Dendritic cell treated with granulocyte-macrophage colony-stimulating factor and Interleukin-4, amounts not matched to agents 40 ng/mL and 50 ng/mL, for 4 days (primary cell): Measurements from ENCODE around the gene HEG1.

ENCODE experiments used
- H3K27ac Mint-ChIP-seq: one replicate; pipeline ENCODE4 v1.8.0; 2022; ENCODE audit warnings: mild to moderate bottlenecking, mixed read lengths
- H3K27me3 Mint-ChIP-seq: one replicate; pipeline ENCODE4 v1.8.0; 2022; ENCODE audit warnings: mild to moderate bottlenecking, mixed read lengths
- H3K36me3 Mint-ChIP-seq: one replicate; pipeline ENCODE4 v1.8.0; 2022; ENCODE audit warnings: low read depth, mixed read lengths
- H3K4me1 Mint-ChIP-seq: one replicate; pipeline ENCODE4 v1.8.0; 2022; ENCODE audit warnings: low read depth, mixed read lengths
- H3K4me3 Mint-ChIP-seq: one replicate; pipeline ENCODE4 v1.8.0; 2022; ENCODE audit warnings: mild to moderate bottlenecking, moderate library complexity, mixed read lengths
- H3K9me3 Mint-ChIP-seq: one replicate; pipeline ENCODE4 v1.8.0; 2022; ENCODE audit warnings: mixed read lengths
- intact Hi-C: fragments of 100-400 bp; cut with micrococcal nuclease; formaldehyde crosslinking; loops from one replicate; pipeline ENCODE4 v1.15.0; 2022

The HEG1 gene

DNA sequence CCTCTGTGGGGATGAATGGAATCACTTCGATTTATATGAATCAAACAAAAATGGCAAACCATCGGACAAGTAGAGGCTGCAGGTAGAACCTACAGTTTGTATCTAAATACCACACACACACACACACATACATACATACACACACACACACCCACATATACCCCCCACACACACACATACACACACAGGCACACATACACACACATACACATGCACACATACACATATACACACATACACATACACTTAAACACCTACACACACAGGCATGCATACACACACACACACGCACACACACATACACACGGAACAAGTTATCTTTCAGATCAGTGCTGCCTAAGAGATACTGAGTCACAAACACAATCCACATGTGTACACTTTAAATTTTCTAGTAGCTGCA, 24.3 kb downstream of the HEG1 start:
- H3K27ac Mint-ChIP-seq = no peak overlapping the region
- H3K4me1 Mint-ChIP-seq = peaks cover 9% of the 10 kb centered on the region
- H3K36me3 Mint-ChIP-seq = peaks cover 35% of the 10 kb centered on the region
- H3K9me3 Mint-ChIP-seq = peaks cover 16% of the 10 kb centered on the region
- intact Hi-C loops = no loop called here
- H3K27me3 Mint-ChIP-seq = no peaks in the 10 kb centered on the region
- H3K4me3 Mint-ChIP-seq = no peak overlapping the region

DNA sequence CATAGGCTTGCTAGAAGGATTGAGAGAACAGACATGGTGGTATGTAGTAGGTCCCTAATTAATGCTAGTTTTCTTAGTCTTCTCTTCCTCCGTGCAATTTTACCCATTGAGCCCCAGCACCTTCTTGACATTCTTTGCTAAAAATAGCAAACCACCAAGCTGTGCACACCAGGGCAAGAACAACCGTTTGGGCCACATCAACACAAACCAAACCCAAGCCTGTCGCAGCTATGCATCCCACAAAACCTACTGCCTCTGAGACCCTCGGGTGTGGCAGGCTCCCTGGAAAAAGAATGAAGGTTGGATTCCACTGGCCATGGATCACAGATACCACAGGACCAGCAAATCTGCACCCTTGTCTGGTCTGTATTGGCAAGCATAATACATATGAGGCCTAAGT, 27.1 kb downstream of the HEG1 start:
- no peak overlapping the region for H3K27ac Mint-ChIP-seq
- no peaks in the 10 kb centered on the region for H3K9me3 Mint-ChIP-seq
- peaks cover 53% of the 10 kb centered on the region for H3K36me3 Mint-ChIP-seq
- H3K27me3 Mint-ChIP-seq = no peaks in the 10 kb centered on the region
- no peak overlapping the region for H3K4me3 Mint-ChIP-seq
- intact Hi-C loops = no loop called here
- peaks cover 21% of the 10 kb centered on the region for H3K4me1 Mint-ChIP-seq

DNA sequence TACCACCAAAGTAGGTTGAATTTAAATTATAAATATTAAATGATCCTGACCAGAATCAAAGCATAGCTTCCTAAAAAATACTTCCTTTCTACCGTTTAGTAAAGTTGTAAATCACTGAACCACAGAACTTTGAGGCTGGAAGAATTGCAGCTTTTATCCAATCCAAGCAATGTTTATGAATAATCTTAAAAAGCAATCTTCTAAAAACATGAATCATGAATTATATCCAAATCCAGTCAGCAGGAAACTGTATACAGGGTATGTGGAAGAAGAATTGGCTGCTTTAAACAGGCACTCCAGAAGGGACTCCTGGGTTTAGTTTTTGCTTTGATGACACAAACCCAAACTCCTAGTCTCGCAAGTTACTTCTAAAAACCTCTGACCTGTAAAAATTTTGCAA, 30.2 kb downstream of the HEG1 start:
- H3K27ac Mint-ChIP-seq = no peak overlapping the region
- H3K36me3 Mint-ChIP-seq = peaks cover 57% of the 10 kb centered on the region
- intact Hi-C loops = no loop called here
- no peaks in the 10 kb centered on the region for H3K9me3 Mint-ChIP-seq
- no peak overlapping the region for H3K4me3 Mint-ChIP-seq
- H3K4me1 Mint-ChIP-seq = peaks cover 23% of the 10 kb centered on the region
- H3K27me3 Mint-ChIP-seq = no peaks in the 10 kb centered on the region

DNA sequence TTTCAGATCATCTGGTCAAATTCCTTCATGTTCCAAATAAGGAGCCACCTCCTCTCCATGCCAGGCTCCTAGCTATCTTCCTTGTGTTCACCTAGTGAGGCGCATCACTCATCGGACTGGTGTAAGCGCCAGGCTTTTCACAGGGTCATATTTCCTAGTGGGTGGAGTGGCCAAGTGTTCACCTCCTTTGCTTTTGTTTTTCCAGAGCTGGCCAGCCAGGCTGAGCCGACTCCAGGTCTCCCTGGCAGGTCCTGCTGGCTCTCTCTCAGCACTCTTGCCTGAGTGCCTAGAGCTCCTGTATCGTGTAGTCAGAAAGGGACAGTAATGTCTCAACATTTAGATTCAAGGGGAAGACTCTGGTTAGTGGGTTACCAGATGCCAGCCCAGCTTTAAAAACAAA, 31.0 kb downstream of the HEG1 start:
- Mint-ChIP-seq H3K27ac (no peak overlapping the region), H3K36me3 (peaks cover 65% of the 10 kb centered on the region), H3K9me3 (no peaks in the 10 kb centered on the region), H3K27me3 (no peaks in the 10 kb centered on the region), H3K4me3 (no peak overlapping the region), H3K4me1 (peaks cover 23% of the 10 kb centered on the region)
- intact Hi-C loops = no loop called here

DNA sequence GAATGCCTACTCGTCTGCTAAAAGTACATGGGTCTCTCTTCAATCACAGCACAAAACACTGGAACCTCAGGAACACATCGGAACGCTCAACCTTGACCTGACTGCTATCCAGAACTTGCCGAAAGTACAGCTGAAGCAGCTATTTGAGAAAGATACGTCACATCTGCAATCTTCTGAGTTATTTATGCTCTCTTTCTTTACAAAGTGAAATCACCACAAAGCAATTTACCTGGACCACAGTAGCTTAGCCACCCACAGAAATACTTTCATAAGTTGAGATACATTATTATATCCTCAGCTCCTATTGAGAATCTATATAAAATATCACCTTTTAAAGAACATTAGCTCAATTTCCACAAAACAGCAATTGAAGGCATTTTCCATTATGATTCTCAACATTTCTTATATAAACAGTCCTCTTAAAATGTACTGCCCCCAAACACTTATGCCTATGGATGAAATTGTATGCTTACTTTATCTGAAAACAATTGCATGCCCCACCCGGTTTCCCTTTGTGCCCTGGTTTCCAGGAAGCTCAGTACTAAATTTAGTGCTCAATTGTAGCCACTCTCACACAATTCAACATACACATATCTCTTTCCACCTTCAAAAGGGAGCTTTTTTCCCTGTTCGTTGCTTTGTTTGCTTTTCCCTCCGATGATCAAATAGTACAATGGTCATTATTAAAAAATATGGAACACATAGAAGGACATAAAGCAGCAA, 31.8 kb downstream of the HEG1 start:
- Mint-ChIP-seq H3K4me1 (peaks cover 23% of the 10 kb centered on the region), H3K27me3 (no peaks in the 10 kb centered on the region), H3K36me3 (peaks cover 68% of the 10 kb centered on the region), H3K4me3 (no peak overlapping the region), H3K27ac (no peak overlapping the region), H3K9me3 (no peaks in the 10 kb centered on the region)
- intact Hi-C loops = no loop called here

DNA sequence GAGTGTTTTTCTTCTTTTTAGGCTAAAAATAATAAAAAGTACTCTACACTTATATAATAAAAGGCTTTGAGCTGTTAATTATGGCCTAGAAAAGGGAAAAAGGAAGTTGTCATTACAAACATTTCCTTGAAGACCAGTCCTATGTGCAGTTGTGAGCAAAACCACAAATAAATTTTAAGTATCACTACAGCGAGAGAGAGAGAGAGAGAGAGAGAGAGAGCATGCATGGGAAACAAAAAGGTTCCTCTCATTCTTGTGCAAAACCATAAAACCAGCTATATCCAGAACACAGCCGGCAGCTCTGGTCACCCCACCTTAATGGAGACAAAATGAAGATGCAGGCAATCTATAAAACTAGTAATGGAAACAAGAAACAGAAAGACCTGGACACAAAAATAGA, 33.6 kb downstream of the HEG1 start:
- intact Hi-C loops = no loop called here
- Mint-ChIP-seq H3K27ac (no peak overlapping the region), H3K27me3 (no peaks in the 10 kb centered on the region), H3K36me3 (peaks cover 62% of the 10 kb centered on the region), H3K4me1 (peaks cover 23% of the 10 kb centered on the region), H3K4me3 (no peak overlapping the region), H3K9me3 (no peaks in the 10 kb centered on the region)

DNA sequence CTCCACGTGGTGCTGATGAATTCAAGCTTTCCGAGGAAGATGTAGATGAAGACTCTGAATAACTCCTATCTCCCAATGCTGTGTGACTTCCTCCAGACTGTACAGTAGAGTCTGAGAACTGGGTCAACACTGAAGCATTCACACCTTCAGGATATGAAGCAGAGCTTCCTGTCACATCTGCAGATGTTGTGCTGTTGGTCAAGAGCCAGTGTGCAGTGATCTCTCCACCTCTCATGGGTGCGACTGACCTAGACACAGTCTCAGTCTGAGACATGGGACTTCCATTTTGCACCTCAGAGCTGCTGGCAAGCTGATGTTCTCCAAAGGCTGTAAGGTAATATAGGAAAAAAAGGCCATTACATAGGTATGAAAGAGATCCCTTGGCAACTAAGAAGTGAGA, 36.5 kb downstream of the HEG1 start:
- Mint-ChIP-seq H3K27me3 (no peaks in the 10 kb centered on the region), H3K27ac (no peak overlapping the region), H3K4me1 (peaks cover 17% of the 10 kb centered on the region), H3K36me3 (peaks cover 48% of the 10 kb centered on the region), H3K9me3 (no peaks in the 10 kb centered on the region), H3K4me3 (no peak overlapping the region)
- intact Hi-C loops = no loop called here

DNA sequence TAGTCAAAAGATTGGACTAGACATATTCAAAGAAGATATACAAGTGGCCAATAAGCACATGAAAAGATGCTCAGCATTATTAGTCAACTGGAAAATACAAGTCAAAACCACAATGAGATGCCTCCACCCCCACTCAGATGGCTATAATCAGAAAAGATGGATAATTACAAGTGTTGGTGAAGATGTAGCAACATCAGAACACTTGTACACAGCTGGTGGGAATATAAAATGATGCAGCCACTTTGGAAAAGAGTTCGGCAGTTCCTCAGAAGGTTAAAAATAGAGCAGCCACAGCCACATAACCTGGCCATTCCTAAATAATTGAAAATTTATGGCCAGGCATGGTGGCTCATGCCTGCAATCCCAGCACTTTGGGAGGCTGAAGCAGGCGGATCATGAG, 38.4 kb downstream of the HEG1 start:
- Mint-ChIP-seq H3K4me3 (no peak overlapping the region), H3K9me3 (no peaks in the 10 kb centered on the region), H3K27ac (no peak overlapping the region), H3K36me3 (peaks cover 61% of the 10 kb centered on the region), H3K4me1 (peaks cover 7% of the 10 kb centered on the region), H3K27me3 (no peaks in the 10 kb centered on the region)
- intact Hi-C loops = no loop called here

DNA sequence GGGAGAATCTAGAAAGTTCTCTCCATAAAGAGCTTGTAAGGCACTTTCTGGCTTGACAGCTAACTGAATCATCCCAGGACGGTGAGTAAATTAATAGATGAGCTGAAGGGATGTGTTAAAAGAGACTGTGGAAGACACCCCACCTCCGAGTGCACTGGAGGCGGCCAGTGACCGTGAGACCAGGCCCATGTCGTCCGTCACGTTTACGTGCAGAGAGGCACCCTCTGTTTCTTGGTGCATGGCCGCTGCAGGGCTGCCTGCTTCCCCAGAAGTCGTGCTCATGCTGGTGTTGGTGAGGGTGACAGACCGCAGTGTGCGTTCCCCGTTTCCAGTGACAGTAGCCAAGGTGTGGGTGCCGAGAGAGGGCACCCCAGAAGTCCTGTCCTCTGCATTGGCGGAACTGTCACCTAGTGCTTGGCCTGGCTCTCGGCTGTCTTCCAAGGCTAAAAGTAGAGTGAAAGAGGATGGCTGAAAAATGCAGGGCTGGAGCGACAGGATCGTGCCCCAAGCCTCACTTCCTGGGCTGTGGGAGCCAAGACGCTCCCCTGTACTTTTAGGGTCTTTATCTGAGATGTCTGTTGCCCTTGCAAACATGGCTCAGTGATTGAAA, 41.1 kb downstream of the HEG1 start:
- Mint-ChIP-seq H3K9me3 (no peaks in the 10 kb centered on the region), H3K27me3 (no peaks in the 10 kb centered on the region), H3K4me1 (no peaks in the 10 kb centered on the region), H3K4me3 (no peak overlapping the region), H3K27ac (no peak overlapping the region), H3K36me3 (peaks cover 74% of the 10 kb centered on the region)
- intact Hi-C loops = no loop called here

DNA sequence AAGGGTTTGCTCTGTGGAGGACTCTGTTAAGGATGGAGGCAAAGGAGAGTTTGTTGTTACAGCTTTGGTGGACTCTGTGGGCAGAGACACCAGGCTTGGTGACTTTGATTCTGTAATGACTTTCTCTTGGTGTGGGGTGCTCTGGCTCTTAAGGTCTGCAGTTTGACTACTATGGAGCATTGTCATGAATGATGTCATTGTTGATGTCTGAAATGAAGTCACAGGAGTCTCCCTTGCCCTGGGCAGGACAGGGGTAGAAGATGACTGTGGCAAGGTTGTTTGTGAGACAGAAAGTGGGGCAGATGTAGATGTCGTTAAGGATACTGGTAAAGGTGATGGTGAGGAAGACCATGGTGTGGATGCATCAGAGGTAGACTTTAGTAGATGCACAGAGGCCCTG, 42.7 kb downstream of the HEG1 start:
- Mint-ChIP-seq H3K27me3 (no peaks in the 10 kb centered on the region), H3K4me1 (no peaks in the 10 kb centered on the region), H3K9me3 (no peaks in the 10 kb centered on the region), H3K27ac (no peak overlapping the region), H3K4me3 (no peak overlapping the region), H3K36me3 (peaks cover 67% of the 10 kb centered on the region)
- intact Hi-C loops = no loop called here

DNA sequence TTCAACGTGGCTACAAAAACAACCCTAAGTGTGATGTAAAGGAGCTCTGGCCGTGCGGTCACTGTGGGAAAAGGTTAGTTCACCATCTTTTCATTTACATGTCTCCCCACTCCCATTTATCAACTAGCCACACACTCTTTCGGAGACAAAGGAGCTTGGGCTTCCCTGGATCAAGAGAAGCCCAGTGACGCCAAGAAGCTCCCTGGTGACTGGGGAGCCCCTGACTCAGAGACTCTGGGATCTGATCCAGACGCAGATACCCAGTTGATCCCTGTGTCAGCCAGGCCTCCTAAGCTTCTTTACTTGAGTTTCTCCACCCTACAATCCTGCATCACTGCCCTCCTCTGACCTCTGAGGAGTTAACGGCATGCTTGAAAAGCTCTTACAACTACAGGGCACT, 43.9 kb downstream of the HEG1 start:
- intact Hi-C loops = no loop called here
- Mint-ChIP-seq H3K36me3 (peaks cover 69% of the 10 kb centered on the region), H3K4me3 (no peak overlapping the region), H3K27me3 (no peaks in the 10 kb centered on the region), H3K9me3 (no peaks in the 10 kb centered on the region), H3K27ac (no peak overlapping the region), H3K4me1 (no peaks in the 10 kb centered on the region)

DNA sequence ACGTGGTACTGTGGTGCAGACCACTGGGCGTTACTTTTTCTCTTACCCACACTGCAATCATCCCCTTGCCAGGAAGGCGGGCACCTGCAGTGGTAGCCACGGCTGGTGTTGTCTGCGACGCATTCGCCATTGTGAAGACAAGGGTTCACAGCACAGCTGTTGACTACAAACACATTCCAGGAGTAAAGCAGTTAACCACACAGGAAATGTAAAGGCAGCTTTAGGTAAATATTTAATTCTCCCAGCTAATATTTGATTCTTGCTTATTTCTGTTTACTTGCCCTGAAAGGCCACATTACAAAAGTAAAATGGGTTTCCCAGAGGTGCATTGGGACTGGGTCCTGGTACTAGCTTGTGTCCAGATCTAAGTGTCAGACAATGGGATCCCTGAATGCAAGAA, 45.4 kb downstream of the HEG1 start:
- no peak overlapping the region for H3K27ac Mint-ChIP-seq
- H3K36me3 Mint-ChIP-seq = peaks cover 79% of the 10 kb centered on the region
- intact Hi-C loops = no loop called here
- H3K4me1 Mint-ChIP-seq = no peaks in the 10 kb centered on the region
- H3K9me3 Mint-ChIP-seq = no peaks in the 10 kb centered on the region
- no peak overlapping the region for H3K4me3 Mint-ChIP-seq
- H3K27me3 Mint-ChIP-seq = no peaks in the 10 kb centered on the region

DNA sequence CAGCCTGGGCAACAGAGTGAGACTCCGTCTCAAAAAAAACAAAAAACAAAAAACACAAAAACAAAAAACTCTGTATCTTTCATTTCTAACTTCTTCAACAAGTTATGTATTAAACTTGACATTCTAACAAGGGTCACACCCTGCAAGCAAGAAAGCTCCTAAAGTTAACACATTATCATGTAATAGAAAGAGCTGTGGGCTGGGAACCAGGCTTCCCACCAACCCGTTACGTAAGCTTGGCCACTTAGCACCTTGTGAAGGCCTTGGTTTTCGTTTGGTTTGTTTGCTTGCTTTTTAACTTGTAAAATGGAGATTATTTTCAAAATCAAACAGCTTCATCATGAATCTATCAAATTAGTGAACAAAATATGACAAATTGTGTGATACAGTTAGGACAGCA, 47.0 kb downstream of the HEG1 start:
- no peaks in the 10 kb centered on the region for H3K4me1 Mint-ChIP-seq
- no peak overlapping the region for H3K4me3 Mint-ChIP-seq
- H3K27ac Mint-ChIP-seq = no peak overlapping the region
- no peaks in the 10 kb centered on the region for H3K9me3 Mint-ChIP-seq
- intact Hi-C loops = no loop called here
- no peaks in the 10 kb centered on the region for H3K27me3 Mint-ChIP-seq
- peaks cover 81% of the 10 kb centered on the region for H3K36me3 Mint-ChIP-seq

DNA sequence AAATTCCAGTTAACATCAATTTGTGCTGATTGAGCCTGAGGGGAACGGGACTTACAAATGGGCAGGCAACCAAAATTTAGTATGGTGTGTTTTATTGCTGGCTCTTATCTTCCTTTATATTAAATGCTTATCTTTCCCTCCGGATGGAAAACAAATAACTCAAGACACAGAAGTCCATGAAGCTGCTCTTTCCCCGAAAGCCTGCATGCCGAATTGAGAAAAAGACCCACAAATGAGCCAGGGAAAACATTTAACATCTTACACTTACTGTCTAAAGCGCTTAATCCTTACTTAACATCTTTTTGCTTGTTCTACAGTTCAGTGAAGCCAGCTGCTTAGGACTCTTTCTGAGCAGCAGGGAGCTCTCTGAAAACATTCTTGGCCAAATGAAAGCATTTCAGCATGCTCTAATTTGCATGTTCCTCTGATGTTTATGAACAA, 49.5 kb downstream of the HEG1 start:
- H3K4me3 Mint-ChIP-seq = no peak overlapping the region
- peaks cover 79% of the 10 kb centered on the region for H3K36me3 Mint-ChIP-seq
- no peaks in the 10 kb centered on the region for H3K9me3 Mint-ChIP-seq
- intact Hi-C loops = no loop called here
- H3K27me3 Mint-ChIP-seq = no peaks in the 10 kb centered on the region
- no peak overlapping the region for H3K27ac Mint-ChIP-seq
- no peaks in the 10 kb centered on the region for H3K4me1 Mint-ChIP-seq

DNA sequence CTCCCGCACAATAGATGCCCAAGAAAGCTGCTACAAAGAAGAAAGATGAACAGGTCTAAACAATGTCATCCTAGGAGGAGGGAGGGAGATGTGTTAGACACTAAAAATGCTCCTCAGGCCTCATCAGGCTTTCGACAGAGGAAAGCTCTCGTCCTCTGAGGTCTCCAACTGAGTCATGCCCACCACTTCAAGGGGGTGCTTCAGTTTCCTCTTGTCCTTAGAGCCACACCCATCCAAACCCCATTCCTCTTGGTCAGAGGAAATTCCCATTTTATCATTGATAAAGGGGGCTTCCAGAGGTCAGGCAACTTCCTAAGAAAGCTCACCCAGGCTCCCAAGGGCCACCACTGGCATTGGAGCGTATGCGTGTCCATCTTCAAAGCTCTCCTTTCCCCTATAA, 50.1 kb downstream of the HEG1 start:
- no peaks in the 10 kb centered on the region for H3K27me3 Mint-ChIP-seq
- H3K4me1 Mint-ChIP-seq = no peaks in the 10 kb centered on the region
- H3K27ac Mint-ChIP-seq = no peak overlapping the region
- H3K9me3 Mint-ChIP-seq = no peaks in the 10 kb centered on the region
- H3K36me3 Mint-ChIP-seq = peaks cover 76% of the 10 kb centered on the region
- intact Hi-C loops = no loop called here
- no peak overlapping the region for H3K4me3 Mint-ChIP-seq
